Dedifferentiated amniotic fluid mesenchymal stem cell (primary cell): ENCODE data around the gene EXOC3L2.
A peak's percentile ranks its signal among the peaks of the same experiment; 100 is the strongest.
"Not testable (repeated sequence)": the region's sequence is repeated elsewhere in the genome, so short reads cannot be mapped to it uniquely, and the experiment has no call there.

ENCODE experiments used
- DNase-seq: peaks from one replicate; pipeline ENCODE4 v3.0.0-alpha.2; 2016; ENCODE audit errors: extremely low spot score

Gene EXOC3L2

DNA sequence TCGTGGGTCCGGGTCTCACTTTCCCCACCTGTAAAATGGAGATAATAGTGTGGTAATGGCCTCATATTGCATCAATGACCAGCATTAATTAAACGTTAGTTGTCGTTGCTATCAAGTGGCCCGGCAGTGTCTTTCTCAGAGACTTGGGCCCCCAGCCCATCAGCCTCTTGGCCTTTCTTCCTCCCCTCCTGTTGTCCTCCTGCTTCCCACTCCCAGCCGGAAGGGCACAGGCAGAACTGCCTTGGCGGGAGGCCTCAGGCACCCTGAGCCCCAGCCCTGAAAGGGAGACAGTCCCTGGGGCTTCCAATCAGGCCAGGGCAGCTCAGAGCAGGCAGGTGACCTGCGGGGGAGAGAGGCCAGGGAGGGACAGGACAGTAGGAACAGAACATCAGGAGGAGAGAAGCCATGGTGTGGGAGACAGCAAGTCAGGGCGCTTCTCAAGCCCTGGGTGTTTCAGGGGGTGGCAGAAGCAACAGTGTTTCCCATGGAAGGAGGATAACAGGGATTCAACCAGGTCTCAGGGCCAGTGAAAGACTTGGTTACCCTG is 10.5 kb upstream of the EXOC3L2 start:
- no peak for DNase-seq

DNA sequence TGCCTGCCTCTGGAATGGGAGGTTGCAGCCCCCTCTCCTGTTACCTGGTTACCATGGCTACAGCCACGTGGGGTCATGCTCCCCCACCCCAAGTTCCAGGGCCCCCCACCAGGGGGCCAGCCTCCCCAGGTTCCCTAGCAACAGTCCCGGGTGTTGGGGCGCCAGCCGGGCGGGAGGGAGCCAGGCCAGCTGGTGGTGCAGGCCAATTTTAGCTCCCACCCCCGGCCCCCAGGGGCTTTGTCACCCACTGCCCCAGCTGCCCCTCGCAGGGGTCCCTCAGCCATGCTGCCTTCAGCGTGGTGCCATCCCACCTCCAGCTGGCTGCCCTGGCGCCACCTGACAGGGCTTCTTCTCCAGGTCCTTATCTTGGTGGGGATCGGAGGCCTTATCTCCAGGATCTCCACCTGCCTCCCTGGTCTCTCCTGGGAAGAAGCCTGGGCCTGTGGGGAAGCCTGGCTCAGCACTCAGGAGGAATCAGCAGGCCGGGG is 8.9 kb upstream of the EXOC3L2 start:
- no peak for DNase-seq

- DNase-seq = no peak
Measured at GRCh38 chr19:45253396-45254027, 8.3 kb upstream of the EXOC3L2 start.

GRCh38 chr19:45251452-45252354 is 6.5 kb upstream of the EXOC3L2 start:
- no peak for DNase-seq

DNA sequence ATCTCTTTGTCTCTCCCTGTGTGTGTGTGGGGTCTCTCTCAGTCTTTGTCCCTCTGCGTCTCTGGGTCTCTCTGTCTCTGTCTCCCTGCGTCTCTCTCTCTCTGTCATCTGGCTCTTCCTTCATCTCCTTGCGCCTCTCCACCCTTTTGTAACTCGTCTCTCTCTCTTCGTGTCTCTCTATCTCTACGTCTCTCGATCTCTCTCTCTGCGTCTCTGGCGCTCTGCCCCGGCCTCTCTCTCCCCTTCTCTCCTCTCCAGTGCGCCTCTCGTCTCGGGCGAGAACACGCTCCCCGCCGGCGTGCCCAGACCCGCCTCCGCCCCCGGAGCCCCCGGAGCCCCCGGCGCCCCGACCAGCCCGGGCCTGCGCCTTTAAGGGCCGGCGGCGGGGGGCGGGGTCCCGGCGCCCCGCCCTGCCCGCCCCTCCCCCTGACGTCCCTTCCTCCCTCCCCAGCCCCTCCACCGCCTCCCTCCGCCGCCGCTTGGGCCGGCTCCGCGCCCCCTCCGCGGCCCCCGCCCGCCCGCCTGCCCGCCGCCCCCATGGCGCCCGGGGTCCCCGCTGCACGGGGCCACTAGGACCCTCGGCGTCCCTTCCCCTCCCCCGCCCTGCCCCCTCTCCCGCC is 5.7 kb upstream of the EXOC3L2 start, which contains the start of gene MARK4:
Gene MARK4, plus strand, starts transcription at position 440 of the 620 bp plus-strand sequence. CDS start 318 bp downstream, outside the sequence.
- DNase-seq = peak; percentile 20

GRCh38 chr19:45250216-45250831 is 5.1 kb upstream of the EXOC3L2 start:
- DNase-seq = no peak

DNA sequence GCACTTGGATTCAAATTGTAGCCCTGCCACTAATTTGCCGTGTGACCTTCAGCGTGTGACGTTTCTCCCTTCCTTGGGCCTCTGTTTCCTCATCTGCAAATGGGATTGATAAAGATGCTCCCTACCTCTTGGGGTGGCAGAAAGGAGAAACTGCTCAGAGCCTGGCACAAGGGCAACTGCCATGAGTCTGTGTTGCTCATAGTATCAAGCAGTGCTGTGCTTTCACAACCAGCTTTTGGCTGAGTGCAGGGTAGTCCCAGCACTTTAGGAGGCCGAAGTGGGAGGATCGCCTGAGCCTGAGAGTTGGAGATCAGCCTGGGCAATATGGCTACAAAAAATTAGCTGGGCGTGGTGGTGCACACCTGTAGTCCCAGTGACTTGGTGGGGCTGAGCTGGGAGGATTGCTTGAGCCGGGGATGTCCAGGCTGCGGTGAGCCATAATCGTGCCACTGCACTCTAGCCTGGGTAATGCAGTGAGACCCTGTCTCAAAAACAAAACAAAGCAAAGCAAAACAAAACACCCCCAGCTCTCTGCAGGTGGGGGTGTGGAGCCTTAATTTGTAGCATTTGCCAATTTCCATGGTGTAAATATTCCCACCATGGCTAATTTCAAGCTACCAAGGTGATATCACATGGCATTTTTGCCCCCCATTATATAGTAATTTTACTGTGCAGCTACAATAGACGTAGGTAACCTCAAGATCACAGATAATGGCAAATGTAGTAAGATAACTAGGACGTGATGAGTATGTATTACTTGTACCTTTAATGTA is 4.2 kb upstream of the EXOC3L2 start:
- no peak for DNase-seq

DNA sequence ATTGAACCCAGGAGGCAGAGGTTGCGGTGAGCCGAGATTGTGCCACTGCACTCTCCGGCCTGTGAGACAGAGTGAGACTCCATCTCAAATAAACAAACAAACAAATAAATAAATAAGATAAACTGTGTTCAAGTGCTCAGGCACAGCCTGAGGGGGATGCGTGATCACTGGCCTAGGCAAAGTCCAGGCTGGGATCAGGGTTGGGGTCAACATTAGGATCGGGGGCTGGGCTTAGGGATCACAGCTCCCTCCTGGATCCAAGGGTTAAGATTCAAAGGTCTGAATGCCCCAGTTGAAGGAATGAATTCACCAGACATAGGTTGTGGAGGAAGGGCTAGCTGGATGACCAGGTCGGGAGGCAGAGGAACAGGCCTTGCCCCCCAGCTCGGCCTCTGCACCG is 1.9 kb upstream of the EXOC3L2 start:
- DNase-seq = no peak

DNA sequence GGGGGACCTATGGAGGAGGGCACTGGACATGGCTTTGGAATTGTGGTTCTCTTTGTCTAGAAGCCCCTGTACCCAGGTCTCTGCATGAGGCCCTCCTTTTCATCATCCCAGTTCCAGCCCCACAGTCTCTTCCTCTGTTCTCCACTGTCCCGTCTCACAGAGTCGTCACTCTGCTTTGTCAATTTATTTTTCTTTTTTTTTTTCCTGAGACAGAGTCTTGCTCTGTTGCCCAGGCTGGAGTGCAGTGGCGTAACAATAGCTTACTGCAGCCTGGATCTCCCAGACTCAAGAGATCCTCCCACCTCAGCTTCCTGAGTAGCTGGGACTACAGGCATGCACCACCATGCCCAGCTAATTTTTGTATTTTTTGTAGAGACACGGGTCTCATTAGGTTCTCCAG is 619 bp upstream of the EXOC3L2 start:
- DNase-seq = no peak

GRCh38 chr19:45244133-45244794 is 943 bp downstream of the EXOC3L2 start:
- DNase-seq = no peak

DNA sequence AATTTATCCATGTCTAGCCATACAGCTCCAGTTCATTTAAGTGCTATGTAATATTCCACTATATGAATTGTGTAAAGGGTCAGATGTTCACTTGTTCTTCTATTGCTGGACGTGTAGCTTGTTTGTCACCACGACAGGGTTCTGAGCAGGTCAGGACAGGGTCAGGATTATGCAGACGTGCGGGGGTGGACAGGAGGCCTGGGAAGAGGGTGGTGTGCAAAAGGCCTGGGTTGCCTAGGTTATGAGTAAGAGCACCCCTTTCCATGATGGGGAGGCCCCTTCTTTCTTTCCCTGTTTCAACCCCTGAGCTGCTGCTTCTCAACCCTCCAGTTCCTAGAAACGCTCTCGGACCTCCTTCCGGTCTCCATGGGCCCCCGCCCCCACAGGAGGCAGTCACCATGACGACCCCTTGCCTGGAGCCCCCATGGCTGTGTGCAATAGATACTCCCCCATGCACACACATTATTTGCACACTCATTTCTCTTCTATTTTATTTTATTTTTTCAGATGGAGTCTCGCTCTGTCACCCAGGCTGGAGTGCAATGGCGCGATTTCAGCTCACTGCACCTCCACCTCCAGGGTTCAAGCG is 2.0 kb downstream of the EXOC3L2 start:
- no peak for DNase-seq

DNA sequence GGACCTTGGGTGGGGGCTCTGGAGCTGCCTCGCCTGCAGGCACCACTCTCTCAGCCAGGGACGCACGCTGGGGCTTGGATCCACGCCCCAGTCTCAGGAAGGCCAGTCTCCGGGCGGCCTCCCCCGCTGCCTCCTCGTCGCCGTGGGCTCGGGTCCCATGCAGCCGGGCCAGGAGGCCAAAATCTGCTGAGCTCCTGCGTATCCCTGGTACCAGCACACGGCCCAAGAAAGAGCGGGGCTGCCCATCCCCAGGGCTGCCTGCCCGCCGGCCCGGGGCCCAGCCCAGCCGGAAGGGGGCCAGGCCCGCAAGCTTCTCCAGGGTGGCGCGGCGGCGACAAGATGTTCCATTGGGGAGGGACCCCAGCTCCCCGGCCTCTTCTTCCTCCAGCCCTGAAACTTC is 6.7 kb downstream of the EXOC3L2 start:
- DNase-seq = no peak

DNA sequence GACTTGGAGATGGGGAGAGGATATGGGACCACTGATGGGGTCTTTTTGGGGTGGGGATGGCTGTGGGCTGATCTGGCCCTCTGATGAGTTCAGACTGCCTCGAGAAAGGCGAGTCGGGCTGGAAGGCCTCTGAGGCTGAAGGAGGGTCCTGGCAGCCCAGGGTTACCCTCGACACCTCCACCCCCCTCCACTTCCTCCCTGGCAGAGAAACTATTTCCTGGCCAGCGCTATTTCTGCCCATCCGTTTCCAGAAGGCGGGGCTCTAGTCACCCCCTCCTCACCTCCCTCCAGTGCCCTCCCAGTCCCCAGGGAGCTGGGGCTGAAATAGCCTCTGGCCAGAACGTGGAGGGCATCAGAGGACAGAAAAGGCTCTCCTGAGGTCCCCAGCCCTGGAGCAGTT is 9.7 kb downstream of the EXOC3L2 start:
- DNase-seq = no peak

GRCh38 chr19:45234089-45234869 is 10.9 kb downstream of the EXOC3L2 start:
- DNase-seq = no peak

DNA sequence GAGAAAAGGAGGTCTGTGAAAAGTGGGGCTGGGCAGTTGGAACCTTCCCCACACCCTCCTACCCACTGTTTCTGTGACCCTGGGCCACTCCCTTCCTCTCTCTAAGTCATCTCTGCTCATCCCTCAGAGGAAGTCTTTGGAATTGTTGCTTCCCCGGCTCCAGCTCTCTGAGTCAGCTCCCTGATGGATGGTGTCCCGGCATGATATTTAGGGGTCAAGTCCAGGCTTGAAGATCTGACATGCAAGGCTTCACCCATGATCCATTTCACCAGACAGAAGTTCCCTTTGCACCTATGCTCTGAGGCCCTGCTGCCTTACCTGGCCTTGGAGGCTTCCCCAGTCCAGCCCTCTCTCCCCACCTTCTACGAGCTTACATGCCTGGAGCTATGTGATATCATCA is 13.3 kb downstream of the EXOC3L2 start:
- no peak for DNase-seq

GRCh38 chr19:45229056-45229455 is 16.2 kb downstream of the EXOC3L2 start:
- DNase-seq = not testable (repeated sequence)

GRCh38 chr19:45224645-45225044 is 20.6 kb downstream of the EXOC3L2 start:
- no peak for DNase-seq

DNA sequence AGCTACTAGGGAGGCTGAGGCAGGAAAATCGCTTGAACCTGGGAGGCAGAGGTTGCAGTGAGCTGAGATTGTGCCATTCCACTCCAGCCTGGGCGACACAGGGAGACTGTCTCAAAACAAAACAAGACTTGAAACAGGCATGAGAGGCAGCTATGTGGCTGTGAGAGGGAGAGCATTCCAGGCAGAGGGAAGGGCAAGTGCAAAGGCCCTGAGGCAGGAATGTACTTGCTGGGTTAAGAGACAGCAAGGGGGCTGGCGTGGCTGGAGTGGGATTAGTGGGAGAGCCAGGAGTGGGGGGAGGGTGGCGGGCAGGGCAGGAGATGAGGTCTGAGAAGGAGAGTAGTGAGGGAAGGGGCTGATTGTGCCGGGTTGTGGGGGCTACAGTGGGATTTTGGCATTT is 21.3 kb downstream of the EXOC3L2 start:
- DNase-seq = no peak

DNA sequence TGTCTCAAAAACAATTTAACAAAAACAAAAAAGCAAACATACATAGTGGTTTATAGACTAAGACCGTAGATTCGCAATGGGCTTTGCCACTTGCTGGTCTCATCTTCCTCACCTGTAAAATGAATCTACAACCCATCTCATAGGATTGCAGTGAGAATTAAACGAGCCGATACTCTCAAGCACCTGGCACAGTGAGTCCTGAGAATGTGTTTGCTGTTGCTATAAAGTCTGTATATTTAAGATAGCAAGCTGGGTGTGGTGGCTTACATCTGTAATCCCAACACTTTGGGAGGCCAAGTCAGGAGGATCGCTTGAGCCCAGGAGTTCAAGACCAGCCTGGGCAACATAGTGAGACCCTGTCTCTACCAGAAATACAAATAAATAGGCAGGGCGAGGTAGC is 22.5 kb downstream of the EXOC3L2 start:
- DNase-seq = no peak
